Measurements from ENCODE around the gene GTF2H2C. TPM values are rescaled to one million over a fixed set of nuclear protein-coding genes. Genes with fewer than 3 reads are reported as not detected.
"Not testable (repeated sequence)": the region's sequence is repeated elsewhere in the genome, so short reads cannot be mapped to it uniquely, and the experiment has no call there.

The GTF2H2C gene
- total RNA-seq, 2 experiments from 2014 or later: 58.0 to 64.2 TPM

DNA sequence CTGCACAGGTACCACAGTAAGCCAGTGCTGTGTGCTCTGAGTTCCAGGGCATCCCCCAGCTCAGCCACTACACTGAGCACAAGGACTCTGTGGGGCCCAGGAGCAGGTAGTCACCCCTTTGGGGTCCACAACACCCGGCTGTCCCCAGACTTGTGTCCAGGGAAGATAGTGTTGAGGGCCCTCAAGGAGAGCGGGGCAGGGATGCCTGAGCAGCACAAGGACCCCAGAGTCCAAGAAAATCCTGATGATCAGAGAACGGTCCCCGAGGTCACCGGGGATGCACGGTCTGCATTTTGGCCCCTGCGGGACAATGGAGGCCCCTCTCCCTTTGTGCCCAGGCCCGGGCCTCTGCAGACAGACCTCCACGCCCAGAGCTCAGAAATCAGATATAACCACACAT lies 71.9 kb downstream of the GTF2H2C start:
- not testable (repeated sequence) for H3K4me1 Mint-ChIP-seq, H3K36me3 Mint-ChIP-seq, H3K9me3 Mint-ChIP-seq, H3K4me3 Mint-ChIP-seq, DNase-seq, H3K27ac Mint-ChIP-seq, H3K27me3 Mint-ChIP-seq

Other genes with a start within 250 kb of the GTF2H2C start
- gene CCDC125, start 227.4 kb upstream of the GTF2H2C start, total RNA-seq: 10 to 100 TPM; 10.8 to 13.3 TPM
- 100 to 1,000 TPM; 114 to 123 TPM for gene AK6, start 190.7 kb upstream of the GTF2H2C start, total RNA-seq
- gene TAF9, start 190.7 kb upstream of the GTF2H2C start, total RNA-seq: 10 to 100 TPM; 94.1 to 99.3 TPM
- gene RAD17, start 190.4 kb upstream of the GTF2H2C start, total RNA-seq: 10 to 100 TPM; 27.7 to 28.8 TPM
- under 1 TPM; 0.31 to 0.78 TPM for gene MARVELD2, start 145.1 kb upstream of the GTF2H2C start, total RNA-seq
- under 1 TPM; 0.40 to 0.43 TPM for gene OCLN, start 67.4 kb upstream of the GTF2H2C start, total RNA-seq